Neural cell (in vitro differentiated cells): ENCODE results near the gene LRP1-AS.

ENCODE experiments used
- EP300 ChIP-seq: fragments of 450-650 bp; conservative IDR thresholded peaks from 2 replicates; pipeline ENCODE4 v1.6.1; 2014; ENCODE audit warnings: antibody characterized with exemption, mild to moderate bottlenecking, moderate library complexity; ENCODE audit not compliant: poor library complexity, severe bottlenecking
- EZH2 ChIP-seq: fragments of 200-600, 300-800 bp; shearing (Covaris generic), sonication (generic); IDR thresholded peaks from 2 replicates; pipeline ENCODE4 v1.6.1; 2014; ENCODE audit warnings: antibody characterized with exemption, low read length, borderline replicate concordance, mild to moderate bottlenecking; ENCODE audit not compliant: insufficient read depth, poor library complexity, severe bottlenecking
- MXI1 ChIP-seq: fragments of 450-650 bp; conservative IDR thresholded peaks from 2 replicates; pipeline ENCODE4 v1.6.1; 2014; ENCODE audit warnings: antibody characterized with exemption, mild to moderate bottlenecking; ENCODE audit not compliant: poor library complexity, severe bottlenecking
- POLR2AphosphoS5 ChIP-seq: IDR thresholded peaks from 2 replicates; pipeline ENCODE4 v1.6.1; 2012
- SMC3 ChIP-seq: fragments of 450-650 bp; conservative IDR thresholded peaks from 2 replicates; pipeline ENCODE4 v1.6.1; 2014; ENCODE audit warnings: antibody characterized with exemption, mild to moderate bottlenecking, moderate library complexity; ENCODE audit not compliant: poor library complexity
- TAF1 ChIP-seq: IDR thresholded peaks from 2 replicates; pipeline ENCODE4 v1.6.1; 2012; ENCODE audit warnings: low read depth
- TF ChIP-seq, protein P1 (sequence below): fragments of 450-650 bp; IDR thresholded peaks from 2 replicates; pipeline ENCODE4 v1.5.1; 2014; ENCODE audit warnings: antibody characterized with exemption, mild to moderate bottlenecking, moderate library complexity; ENCODE audit not compliant: poor library complexity, severe bottlenecking

DNA sequence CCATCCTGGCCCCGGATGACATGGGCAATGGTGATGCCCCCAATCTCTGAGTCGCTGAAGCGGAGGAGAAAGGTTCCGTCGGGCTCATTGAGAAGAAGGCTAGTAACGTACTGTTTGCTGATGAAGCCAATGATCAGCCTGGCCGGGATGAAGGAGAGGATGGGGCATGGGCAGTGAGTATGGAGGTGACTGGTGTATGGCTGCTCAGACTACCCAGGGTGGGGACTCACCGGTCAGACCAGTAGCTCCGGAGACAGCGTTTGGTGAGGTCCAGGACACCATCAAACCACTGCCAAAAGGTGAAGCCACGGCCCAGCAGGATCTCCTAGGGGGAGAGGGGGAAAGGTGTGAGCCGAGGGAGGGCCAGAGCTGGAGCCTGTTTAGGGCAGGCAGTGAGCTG lies 47.7 kb downstream of the LRP1-AS start:
- no peak for TF ChIP-seq SMC3
- TF ChIP-seq, protein P1, sequence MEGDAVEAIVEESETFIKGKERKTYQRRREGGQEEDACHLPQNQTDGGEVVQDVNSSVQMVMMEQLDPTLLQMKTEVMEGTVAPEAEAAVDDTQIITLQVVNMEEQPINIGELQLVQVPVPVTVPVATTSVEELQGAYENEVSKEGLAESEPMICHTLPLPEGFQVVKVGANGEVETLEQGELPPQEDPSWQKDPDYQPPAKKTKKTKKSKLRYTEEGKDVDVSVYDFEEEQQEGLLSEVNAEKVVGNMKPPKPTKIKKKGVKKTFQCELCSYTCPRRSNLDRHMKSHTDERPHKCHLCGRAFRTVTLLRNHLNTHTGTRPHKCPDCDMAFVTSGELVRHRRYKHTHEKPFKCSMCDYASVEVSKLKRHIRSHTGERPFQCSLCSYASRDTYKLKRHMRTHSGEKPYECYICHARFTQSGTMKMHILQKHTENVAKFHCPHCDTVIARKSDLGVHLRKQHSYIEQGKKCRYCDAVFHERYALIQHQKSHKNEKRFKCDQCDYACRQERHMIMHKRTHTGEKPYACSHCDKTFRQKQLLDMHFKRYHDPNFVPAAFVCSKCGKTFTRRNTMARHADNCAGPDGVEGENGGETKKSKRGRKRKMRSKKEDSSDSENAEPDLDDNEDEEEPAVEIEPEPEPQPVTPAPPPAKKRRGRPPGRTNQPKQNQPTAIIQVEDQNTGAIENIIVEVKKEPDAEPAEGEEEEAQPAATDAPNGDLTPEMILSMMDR: no peak
- no peak for TF ChIP-seq MXI1
- TF ChIP-seq TAF1: no peak
- TF ChIP-seq EZH2: no peak
- no peak for TF ChIP-seq EP300
- no peak for TF ChIP-seq POLR2AphosphoS5
